NB4 (cell line): ENCODE results near the gene LGMN.

Experiments
- CTCF ChIP-seq: IDR thresholded peaks from one replicate; pipeline ENCODE4 v1.5.1; 2012; ENCODE audit warnings: low read depth, low read length
- POLR2A ChIP-seq: IDR thresholded peaks from 2 replicates; pipeline ENCODE4 v1.6.1; 2011; ENCODE audit warnings: mild to moderate bottlenecking; ENCODE audit not compliant: insufficient read length; ENCODE audit errors: extremely low read depth

- TF ChIP-seq CTCF (no peak), POLR2A (no peak)
Measured at GRCh38 chr14:92717571-92718042, 30.8 kb downstream of the LGMN start.
